OCI-LY1 (cell line): Measurements from ENCODE around the gene ASPM.

ENCODE experiments used
- EZH2 ChIP-seq: fragments of 200-600 bp; sonication (generic), shearing (Covaris generic); IDR thresholded peaks from 2 replicates; pipeline ENCODE4 v1.8.0; 2017; ENCODE audit warnings: borderline replicate concordance, mixed run types, mild to moderate bottlenecking, antibody characterized with exemption, low read length, moderate library complexity, mixed read lengths
- TF ChIP-seq, protein P1 (sequence below): fragments of 200-600 bp; sonication (generic), shearing (Covaris generic); IDR thresholded peaks from 2 replicates; pipeline ENCODE4 v1.5.1; 2017; ENCODE audit warnings: mild to moderate bottlenecking, antibody characterized with exemption, low read length, moderate library complexity, mixed read lengths

GRCh38 chr1:197073978-197074377 is 72.5 kb downstream of the ASPM start:
- TF ChIP-seq, protein P1, sequence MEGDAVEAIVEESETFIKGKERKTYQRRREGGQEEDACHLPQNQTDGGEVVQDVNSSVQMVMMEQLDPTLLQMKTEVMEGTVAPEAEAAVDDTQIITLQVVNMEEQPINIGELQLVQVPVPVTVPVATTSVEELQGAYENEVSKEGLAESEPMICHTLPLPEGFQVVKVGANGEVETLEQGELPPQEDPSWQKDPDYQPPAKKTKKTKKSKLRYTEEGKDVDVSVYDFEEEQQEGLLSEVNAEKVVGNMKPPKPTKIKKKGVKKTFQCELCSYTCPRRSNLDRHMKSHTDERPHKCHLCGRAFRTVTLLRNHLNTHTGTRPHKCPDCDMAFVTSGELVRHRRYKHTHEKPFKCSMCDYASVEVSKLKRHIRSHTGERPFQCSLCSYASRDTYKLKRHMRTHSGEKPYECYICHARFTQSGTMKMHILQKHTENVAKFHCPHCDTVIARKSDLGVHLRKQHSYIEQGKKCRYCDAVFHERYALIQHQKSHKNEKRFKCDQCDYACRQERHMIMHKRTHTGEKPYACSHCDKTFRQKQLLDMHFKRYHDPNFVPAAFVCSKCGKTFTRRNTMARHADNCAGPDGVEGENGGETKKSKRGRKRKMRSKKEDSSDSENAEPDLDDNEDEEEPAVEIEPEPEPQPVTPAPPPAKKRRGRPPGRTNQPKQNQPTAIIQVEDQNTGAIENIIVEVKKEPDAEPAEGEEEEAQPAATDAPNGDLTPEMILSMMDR = no peak
- TF ChIP-seq EZH2 = no peak
